NCI-H1105 (cell line): Measurements from ENCODE around the gene JSRP1.

ENCODE experiments used
- DNase-seq: peaks from one replicate; lab custom pipeline; 2025; lab: John Stamatoyannopoulos, UW

JSRP1 gene

GRCh38 chr19:2246801-2247361 lies 9.3 kb downstream of the JSRP1 start:
- DNase-seq = no peak

GRCh38 chr19:2246014-2246620 lies 10.1 kb downstream of the JSRP1 start:
- no peak for DNase-seq

DNA sequence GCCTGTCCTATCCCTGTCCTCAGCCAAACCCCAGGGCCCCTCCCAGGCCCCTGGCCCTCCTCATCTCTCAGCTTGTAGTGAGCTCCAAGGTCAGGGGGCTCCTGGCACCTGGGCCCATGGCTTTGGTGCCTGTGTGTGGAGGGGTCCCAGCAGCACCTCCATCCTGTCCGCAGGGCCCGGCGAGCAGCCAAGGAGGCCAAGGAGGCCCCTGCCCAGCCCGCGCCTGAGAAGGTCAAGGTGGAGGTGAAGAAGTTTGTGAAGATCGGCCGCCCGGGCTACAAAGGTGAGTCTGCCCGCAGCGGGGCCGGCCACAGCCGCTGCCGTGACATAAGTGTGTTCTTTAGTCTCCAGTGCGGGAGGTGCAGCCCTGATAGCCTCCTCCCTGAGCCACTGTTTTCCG lies 10.9 kb downstream of the JSRP1 start:
- no peak for DNase-seq

GRCh38 chr19:2244486-2244885 lies 11.7 kb downstream of the JSRP1 start:
- no peak for DNase-seq

DNA sequence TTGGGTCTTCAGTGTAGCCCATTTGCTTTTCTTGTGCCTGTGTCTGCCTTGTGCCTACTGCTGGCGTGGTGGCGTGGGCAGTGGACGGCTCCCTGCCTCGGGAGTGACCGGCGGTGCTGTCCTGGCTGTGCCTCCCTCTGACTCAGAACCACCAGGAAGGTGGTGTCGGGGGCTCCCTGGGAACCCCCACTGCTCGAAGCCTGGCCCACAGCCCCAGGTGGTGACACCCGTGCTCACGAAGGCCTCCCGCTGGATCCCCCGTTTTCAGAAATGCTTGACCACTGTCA lies 12.1 kb downstream of the JSRP1 start:
- no peak for DNase-seq

- DNase-seq = no peak
Measured at GRCh38 chr19:2243274-2244124, 12.7 kb downstream of the JSRP1 start.

DNA sequence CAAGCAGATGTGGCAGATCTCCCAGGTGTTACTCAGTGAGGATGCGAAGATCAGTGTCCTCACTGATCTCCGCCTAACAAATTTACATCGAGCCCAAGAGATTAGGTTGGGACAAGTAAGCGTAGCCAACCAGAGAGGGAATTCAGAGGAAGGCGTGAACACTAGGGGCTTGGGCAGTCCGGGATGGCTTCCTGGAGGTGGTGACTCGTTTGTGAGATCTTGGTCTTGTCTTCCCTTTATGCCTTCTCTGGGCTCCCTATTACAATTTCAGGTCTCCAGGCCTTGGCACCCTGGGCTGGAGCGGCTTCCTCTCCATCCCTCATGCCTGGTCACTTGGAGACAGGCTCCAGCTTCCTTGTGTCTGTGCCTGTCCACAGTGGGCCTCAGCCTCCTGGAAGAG lies 13.4 kb downstream of the JSRP1 start:
- DNase-seq = no peak

DNA sequence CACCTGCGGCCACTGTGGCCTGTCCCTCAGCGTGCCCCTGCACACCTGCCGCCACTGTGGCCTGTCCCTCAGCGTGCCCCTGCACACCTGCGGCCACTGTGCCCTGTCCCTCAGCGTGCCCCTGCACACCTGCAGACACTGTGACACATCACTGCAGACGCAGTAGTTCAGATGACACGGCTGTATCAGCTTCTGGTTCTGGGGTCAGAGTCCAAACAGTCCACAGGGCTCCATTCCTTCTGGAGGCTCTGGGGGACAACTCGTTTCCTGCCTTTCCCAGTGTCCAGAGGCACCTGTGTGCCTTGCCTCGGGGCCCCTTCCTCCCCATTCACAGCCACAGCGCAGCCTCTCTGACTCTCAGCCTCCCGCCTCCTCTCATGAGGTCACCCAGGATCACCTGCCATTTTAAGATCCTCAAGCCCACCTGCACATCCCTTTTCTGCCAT lies 14.1 kb downstream of the JSRP1 start:
- DNase-seq = no peak

DNA sequence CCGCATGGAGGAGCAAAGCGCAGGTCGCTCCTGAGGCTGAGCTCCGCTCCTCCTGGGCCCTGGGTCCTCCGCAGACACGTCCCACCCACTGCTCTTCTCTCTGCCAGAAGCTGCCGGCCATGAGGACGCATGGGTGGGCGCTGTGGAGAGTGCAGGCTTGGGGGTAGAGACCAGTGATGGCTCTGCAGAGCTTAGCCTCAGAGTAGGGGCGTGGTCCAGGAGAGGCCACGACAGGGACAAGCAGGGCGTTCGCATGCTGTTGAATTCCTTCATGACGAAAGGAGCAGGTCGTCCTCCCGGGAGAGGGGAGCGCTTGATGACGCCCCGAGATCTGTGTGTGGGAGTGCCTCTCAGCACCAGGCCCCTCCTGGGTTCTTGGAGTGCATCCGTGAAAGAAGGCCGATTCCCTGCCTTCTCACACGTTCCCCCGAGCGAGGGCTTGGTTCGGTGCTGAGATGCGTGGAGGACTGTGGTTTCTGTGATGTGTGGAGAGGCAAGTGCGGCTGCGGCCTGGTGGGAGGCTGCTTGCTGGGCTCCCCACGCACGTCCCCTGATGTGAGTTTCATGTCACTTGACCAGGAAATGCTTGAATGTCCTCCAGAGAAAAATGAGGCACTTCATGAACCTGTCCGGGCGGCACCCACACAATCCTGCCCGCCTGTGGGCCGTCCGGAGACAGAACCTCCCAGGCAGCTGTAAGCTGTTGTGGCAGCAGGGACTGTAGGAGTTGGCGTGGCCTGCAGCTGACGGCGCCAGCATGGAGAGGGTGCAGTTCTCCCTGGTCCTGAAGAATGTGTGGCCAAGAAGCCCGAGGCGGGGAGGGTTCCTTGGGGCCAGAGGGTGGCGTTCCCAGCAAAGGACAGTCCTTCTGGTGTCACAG lies 15.1 kb downstream of the JSRP1 start:
- DNase-seq = no peak

- no peak for DNase-seq
Measured at GRCh38 chr19:2239771-2240770, 16.1 kb downstream of the JSRP1 start.

DNA sequence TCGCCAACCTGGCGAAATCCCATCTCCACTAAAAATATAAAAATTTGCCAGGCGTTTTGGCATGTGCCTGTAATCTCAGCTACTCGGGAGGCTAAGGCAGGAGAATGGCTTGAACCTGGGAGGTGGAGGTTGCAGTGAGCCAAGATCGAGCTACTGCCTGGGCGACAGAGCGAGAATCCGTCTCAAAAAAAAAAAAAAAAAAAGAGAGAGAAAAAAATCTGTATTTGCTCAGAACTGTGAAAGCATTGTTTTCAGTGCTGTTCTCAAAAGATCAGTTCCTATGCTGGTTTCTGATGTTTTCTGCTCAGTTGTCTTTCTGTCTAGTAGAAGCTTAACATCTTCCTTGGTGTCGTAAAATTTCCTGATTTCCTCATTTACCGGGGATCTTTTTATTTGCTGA lies 17.0 kb downstream of the JSRP1 start:
- DNase-seq = no peak

DNA sequence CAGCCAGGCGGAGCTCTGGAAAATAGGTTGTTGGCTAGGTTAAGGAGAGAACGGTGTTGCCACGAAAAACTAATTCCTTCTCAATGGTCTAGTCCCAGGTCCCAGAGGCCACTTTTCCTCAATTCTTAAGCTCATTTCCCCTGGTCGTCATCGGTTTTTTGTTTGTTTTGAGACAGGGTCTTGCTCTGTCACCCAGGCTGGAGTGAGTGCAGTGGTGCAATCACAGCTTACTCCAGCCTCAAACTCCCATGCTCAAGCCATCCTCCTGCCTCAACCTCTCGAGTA lies 18.4 kb downstream of the JSRP1 start:
- DNase-seq = no peak

DNA sequence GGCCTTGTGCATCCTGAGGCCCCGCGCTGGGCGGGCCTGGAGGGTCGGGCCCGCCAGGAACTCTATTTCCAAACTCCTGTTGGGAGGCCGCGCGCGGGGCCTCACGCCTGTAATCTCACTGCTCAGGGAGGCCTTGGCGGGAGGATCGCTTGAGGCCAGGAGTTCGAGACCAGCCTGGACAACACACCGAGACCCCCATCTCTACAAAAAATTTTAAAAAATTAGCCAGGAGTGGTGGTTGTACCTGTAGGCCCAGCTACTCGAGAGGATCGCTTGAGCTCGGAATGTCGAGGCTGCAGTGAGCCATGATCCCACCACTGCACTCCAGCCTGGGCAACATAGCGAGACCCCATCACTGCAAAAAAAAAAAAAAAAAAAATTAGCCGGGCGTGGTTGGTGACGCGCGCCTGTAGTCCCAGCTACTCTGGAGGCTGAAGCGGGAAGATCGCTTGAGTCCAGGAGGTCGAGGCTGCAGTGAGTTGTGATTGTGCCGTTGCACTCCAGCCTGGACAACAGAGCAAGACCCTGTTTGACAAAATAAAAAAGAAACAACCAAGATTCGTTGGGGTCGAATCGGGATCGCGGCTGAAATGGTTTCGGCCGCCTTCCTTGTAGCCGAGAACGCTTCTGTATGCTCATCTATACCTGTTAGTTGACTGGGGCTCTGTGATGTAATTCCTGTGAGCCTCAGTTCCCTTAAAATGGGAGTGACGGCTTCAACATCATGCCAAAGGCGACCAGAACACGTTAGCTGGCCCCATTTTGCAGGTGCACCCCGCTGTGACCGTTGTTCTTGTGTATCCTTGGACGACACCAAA lies 19.0 kb downstream of the JSRP1 start:
- no peak for DNase-seq

DNA sequence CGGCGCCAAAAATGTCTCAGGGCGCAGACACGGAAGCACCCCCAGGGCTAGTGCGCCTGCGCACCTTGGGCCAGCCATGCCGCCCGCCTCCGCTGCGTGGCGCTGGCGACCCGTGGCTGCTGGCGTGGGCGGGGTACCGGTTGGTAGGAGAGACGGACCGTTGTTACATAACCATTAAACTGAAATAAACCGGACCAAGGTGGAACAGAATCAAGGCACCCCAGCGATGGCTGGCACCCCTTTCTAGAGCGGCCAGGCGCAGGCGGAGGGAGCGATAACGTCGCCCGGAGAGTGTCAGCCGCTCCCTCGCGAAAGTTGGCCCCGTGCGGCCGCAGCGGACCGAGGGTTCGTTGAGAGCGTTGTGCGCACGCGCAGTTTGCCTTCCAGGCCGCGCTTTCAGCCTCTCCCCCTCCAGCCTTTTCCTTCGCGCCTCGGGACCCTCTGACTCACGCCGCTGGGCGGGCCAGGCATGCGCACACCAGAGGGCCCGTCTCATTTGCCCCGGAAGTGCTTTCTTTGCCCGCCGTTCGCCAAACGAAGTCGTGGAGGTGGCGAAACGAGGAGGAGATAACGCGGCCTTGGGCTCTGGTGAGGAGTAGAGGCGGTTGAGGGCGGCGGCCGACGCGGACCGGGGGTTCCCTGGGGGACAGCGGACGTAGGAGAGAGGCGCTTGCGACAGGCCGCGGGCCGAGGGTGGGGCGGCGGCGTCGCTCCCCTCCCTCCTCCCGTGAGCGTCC lies 19.7 kb downstream of the JSRP1 start, which contains the start of the genes PLEKHJ1 and SF3A2:
Gene PLEKHJ1, minus strand, starts transcription at position 16 of the 737 bp plus-strand sequence. CDS start 81 bp downstream, outside the sequence.
Gene SF3A2, plus strand, starts transcription at position 511 of the 737 bp plus-strand sequence. CDS start 6,595 bp downstream, outside the sequence.
- peak; percentile 99 for DNase-seq

GRCh38 chr19:2236064-2236313 lies 20.2 kb downstream of the JSRP1 start:
- no peak for DNase-seq

DNA sequence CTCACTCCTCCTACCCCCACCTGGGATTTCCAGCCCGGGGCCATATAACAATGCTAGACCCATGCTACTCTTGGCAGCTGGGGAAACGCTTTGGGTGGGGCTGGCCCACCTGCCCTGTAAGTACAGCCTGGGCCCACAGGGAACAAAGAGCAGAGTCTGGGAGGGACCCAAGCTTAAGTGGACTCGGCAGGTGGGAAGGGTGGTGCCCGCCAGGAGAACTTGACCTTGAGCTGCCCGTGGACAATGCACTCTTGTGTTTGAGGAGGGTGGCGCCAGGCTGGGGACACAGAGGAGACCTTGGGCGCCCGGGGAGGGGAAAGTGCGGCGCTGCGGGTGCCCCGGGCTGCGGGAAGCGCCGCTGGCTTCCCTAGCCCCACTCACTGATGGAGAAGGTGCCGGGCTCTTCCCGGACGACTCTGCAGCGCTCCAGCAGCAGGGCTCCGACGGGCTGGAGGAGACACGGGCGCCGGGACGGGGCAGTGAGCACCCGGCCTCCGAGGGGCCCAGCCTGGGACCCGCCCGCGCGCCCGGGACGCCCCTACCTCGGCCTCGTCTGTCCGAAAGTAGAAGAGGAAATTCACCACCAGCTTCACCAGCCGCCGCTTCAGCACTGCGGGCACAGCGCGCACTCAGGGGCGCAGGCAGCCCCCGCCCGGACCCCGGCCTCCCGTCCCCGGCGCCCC lies 20.7 kb downstream of the JSRP1 start:
- peak; percentile 77 for DNase-seq

DNA sequence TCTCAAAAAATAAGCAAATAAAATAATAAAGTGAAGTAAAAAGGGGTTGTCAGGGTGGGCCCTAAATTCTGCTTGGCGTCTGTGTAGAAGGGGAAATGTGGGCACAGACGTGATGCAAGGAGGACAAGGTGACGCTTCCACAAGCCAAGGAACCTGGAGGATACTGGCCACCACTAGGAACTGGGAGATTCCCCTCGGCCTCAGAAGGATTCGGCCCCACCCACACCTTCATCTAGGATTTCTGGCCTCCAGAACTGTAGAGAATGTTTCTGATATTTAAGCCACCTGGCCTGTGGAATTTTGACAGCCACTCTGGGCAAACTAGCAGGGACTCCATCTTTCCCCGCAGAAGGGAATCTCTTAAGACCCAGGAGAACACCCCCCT lies 21.2 kb downstream of the JSRP1 start:
- no peak for DNase-seq

DNA sequence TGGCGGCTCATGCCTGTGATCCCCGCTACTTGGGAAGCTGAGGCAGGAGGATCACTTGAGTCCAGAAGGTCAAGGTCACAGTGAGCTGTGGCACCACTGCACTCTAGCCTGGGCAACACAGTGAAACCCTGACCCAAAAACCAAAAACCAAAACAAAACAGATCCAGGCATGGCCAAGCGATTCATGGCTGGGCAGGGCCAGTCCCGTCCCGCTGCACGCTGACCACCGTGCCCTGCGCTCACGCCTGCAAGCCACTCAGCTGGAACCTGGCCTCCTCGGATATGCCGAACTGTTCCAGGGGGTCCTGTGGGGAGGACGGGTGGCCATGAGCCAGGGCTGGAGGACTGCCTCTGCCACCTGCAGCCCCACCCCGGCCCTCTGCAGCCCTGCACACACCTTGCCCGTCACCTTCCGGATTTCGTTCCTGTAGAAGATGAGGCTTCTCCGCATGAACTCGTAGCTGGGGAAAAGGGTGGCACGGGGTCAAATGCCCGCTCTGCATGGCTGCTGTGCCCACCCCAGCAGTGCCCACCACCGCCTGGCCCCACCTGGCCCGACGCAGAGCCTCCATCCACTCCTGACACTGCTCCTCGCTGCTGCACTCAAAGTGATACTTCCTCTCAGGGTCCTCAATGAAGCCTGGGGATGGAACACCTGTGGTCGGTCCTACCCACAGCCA lies 22.5 kb downstream of the JSRP1 start:
- no peak for DNase-seq
